Kidney (tissue), 14 donors: ENCODE data around the gene PLA2G6. TPM values are rescaled to one million over a fixed set of nuclear protein-coding genes. Genes with fewer than 3 reads are reported as not detected.
A peak's percentile ranks its signal among the peaks of the same experiment; 100 is the strongest.

Experiments used
- DNase-seq, 5 donors: peaks; one replicate each; pipeline ENCODE4 v3.0.0-alpha.2; 2013 to 2020
- FAIRE-seq: peaks from 2 replicates; lab custom pipeline; 2012; peaks lifted over from hg19 to GRCh38; lab: Jason Lieb, UNC
- H3K27ac ChIP-seq, 2 donors: one replicate each; pipeline ENCODE4 v1.7.0; 2013; ENCODE audit warnings: low read depth in 2 of 2, low read length in 2 of 2, inconsistent platforms in 1 of 2
- H3K27me3 ChIP-seq: one replicate; pipeline ENCODE4 v1.7.1; 2013; ENCODE audit warnings: low read length, inconsistent platforms; ENCODE audit not compliant: control insufficient read depth, insufficient read depth
- H3K36me3 ChIP-seq, 3 donors: one replicate each; pipeline versions ENCODE4 v1.7.0 to v1.7.1; 2013; ENCODE audit warnings: low read length in 3 of 3, control low read depth in 1 of 3, inconsistent platforms in 1 of 3; ENCODE audit not compliant: insufficient read depth in 3 of 3, control insufficient read depth in 2 of 3
- H3K4me1 ChIP-seq, 3 donors: one replicate each; pipeline versions ENCODE4 v1.7.0 to v1.7.1; 2013; ENCODE audit warnings: low read length in 3 of 3, inconsistent platforms in 1 of 3, low read depth in 1 of 3; ENCODE audit not compliant: control insufficient read depth in 2 of 3, insufficient read depth in 2 of 3
- H3K4me3 ChIP-seq, 3 donors: one replicate each; pipeline versions ENCODE4 v1.7.0 to v1.8.1; 2013; ENCODE audit warnings: low read length in 3 of 3, control low read depth in 1 of 3, inconsistent platforms in 1 of 3
- H3K9ac ChIP-seq, 3 donors: one replicate each; pipeline versions ENCODE4 v1.7.0 to v1.7.1; 2013; ENCODE audit warnings: low read length in 3 of 3, control low read depth in 1 of 3, inconsistent platforms in 1 of 3
- H3K9me3 ChIP-seq, 3 donors: one replicate each; pipeline versions ENCODE4 v1.7.0 to v1.7.1; 2013; ENCODE audit warnings: low read length in 3 of 3, control low read depth in 1 of 3, inconsistent platforms in 1 of 3; ENCODE audit not compliant: control insufficient read depth in 2 of 3, insufficient read depth in 1 of 3
- CTCF ChIP-seq: IDR thresholded peaks from 3 replicates; pipeline ENCODE4 v1.5.1; 2012; ENCODE audit warnings: mild to moderate bottlenecking, moderate library complexity, borderline replicate concordance; ENCODE audit not compliant: insufficient read depth; ENCODE audit errors: extremely low read depth
- intact Hi-C: fragments of 100-400 bp; cut with DNase I; formaldehyde crosslinking; loops from one replicate; pipeline ENCODE4 v1.11.1; 2022
- polyA plus RNA-seq: library from polyadenylated mRNA; stranded (reverse); fragments of 350-450 nt; fragmentation: Illumina TruSeq; extraction: RNeasy Lipid Tissue Mini Kit (QIAGEN cat#74804); gene quantifications from one replicate; pipeline ENCODE4 v1.2.3, GENCODE V29; 2014; ENCODE audit warnings: low read depth, low replicate concordance; ENCODE audit not compliant: insufficient read depth
- total RNA-seq: library from RNA; stranded (reverse); fragmentation: NEBNext Ultra II Directional; extraction: Animal tissue kit (Norgen Biotek cat#: 25700); gene quantifications from one replicate; pipeline ENCODE4 v1.2.1, GENCODE V29; 2021
- donor health status: control.
- donor health status: control.
- donor health status: control.
- donor health status: control.
- donor health status: control.
- donor health status: DM: yes; HTN: yes; CAD: no.
- donor health status: Normal renal cell carcinoma (clear cell type).

Gene PLA2G6
- total and polyA plus RNA-seq, 2 donors from 2014 or later, result 26.6 to 61.6 TPM

GRCh38 chr22:38221407-38221806 lies 39.8 kb upstream of the PLA2G6 start:
- no peaks in the 10 kb centered on the region for H3K27me3 ChIP-seq
- H3K9ac ChIP-seq, result no peak overlapping the region
- H3K4me3 ChIP-seq, result no peak overlapping the region
- peaks cover 0 to 15% (median 12%) of the 10 kb centered on the region in 3 donors for H3K4me1 ChIP-seq
- FAIRE-seq, result no peak
- intact Hi-C loops, result no loop called here
- H3K9me3 ChIP-seq, result no peaks in the 10 kb centered on the region
- peaks cover 0 to 6% (median 3%) of the 10 kb centered on the region in 3 donors for H3K36me3 ChIP-seq
- no peak for DNase-seq
- H3K27ac ChIP-seq, result no peak overlapping the region
- no peak for TF ChIP-seq CTCF

GRCh38 chr22:38220653-38221386 lies 39.2 kb upstream of the PLA2G6 start:
- intact Hi-C loops, result no loop called here
- Histone ChIP-seq H3K36me3 (peaks cover 0 to 4% (median 3%) of the 10 kb centered on the region in 3 donors), H3K27ac (no peak overlapping the region), H3K9ac (no peak overlapping the region), H3K9me3 (no peaks in the 10 kb centered on the region), H3K4me1 (peaks cover 0 to 15% (median 12%) of the 10 kb centered on the region in 3 donors), H3K27me3 (no peaks in the 10 kb centered on the region), H3K4me3 (no peak overlapping the region)
- TF ChIP-seq CTCF, result no peak
- FAIRE-seq (no peak), DNase-seq (no peak)

GRCh38 chr22:38220163-38220562 lies 38.5 kb upstream of the PLA2G6 start:
- H3K27me3 ChIP-seq, result no peaks in the 10 kb centered on the region
- peaks cover 0 to 3% (median 0%) of the 10 kb centered on the region in 3 donors for H3K36me3 ChIP-seq
- peaks cover 0 to 15% (median 12%) of the 10 kb centered on the region in 3 donors for H3K4me1 ChIP-seq
- H3K27ac ChIP-seq, result peak overlapping the region; percentile 28 to 40
- no peak overlapping the region for H3K4me3 ChIP-seq
- intact Hi-C loops, result no loop called here
- FAIRE-seq, result no peak
- no peak overlapping the region for H3K9ac ChIP-seq
- no peak for DNase-seq
- no peak for TF ChIP-seq CTCF
- no peaks in the 10 kb centered on the region for H3K9me3 ChIP-seq
